ENCODE data around the gene EML3. TPM values are rescaled to one million over a fixed set of nuclear protein-coding genes. Genes with fewer than 3 reads are reported as not detected.

The EML3 gene
- total RNA-seq, 1 donor from 2014 or later: 80.9 TPM

- no peaks in the 10 kb centered on the region for H3K9me3 Mint-ChIP-seq (ENCODE audit: unreplicated experiment)
- peaks cover 4% of the 10 kb centered on the region for H3K36me3 Mint-ChIP-seq (ENCODE audit: unreplicated experiment)
- DNase-seq (ENCODE audit: extremely low spot score, unreplicated experiment): no peak
- TF ChIP-seq, protein P1, sequence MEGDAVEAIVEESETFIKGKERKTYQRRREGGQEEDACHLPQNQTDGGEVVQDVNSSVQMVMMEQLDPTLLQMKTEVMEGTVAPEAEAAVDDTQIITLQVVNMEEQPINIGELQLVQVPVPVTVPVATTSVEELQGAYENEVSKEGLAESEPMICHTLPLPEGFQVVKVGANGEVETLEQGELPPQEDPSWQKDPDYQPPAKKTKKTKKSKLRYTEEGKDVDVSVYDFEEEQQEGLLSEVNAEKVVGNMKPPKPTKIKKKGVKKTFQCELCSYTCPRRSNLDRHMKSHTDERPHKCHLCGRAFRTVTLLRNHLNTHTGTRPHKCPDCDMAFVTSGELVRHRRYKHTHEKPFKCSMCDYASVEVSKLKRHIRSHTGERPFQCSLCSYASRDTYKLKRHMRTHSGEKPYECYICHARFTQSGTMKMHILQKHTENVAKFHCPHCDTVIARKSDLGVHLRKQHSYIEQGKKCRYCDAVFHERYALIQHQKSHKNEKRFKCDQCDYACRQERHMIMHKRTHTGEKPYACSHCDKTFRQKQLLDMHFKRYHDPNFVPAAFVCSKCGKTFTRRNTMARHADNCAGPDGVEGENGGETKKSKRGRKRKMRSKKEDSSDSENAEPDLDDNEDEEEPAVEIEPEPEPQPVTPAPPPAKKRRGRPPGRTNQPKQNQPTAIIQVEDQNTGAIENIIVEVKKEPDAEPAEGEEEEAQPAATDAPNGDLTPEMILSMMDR (IDR thresholded peaks at IDR 0.05): no peak
- H3K4me1 Mint-ChIP-seq (ENCODE audit: unreplicated experiment): peaks cover 66% of the 10 kb centered on the region
- peak overlapping the region; percentile 98 for H3K27ac Mint-ChIP-seq (ENCODE audit: unreplicated experiment)
- no peaks in the 10 kb centered on the region for H3K27me3 Mint-ChIP-seq (ENCODE audit: unreplicated experiment)
- peak overlapping the region; percentile 59 for H3K4me3 Mint-ChIP-seq (ENCODE audit: unreplicated experiment)
These were observed 59.3 kb downstream of the EML3 start for GRCh38 chr11:62553080-62553838.

- H3K4me3 Mint-ChIP-seq (ENCODE audit: unreplicated experiment): peak overlapping the region; percentile 59
- H3K4me1 Mint-ChIP-seq (ENCODE audit: unreplicated experiment): peaks cover 72% of the 10 kb centered on the region
- DNase-seq (ENCODE audit: extremely low spot score, unreplicated experiment): no peak
- peaks cover 4% of the 10 kb centered on the region for H3K36me3 Mint-ChIP-seq (ENCODE audit: unreplicated experiment)
- TF ChIP-seq, protein P1 (IDR thresholded peaks at IDR 0.05): no peak
- H3K27ac Mint-ChIP-seq (ENCODE audit: unreplicated experiment): peak overlapping the region; percentile 98
- H3K27me3 Mint-ChIP-seq (ENCODE audit: unreplicated experiment): no peaks in the 10 kb centered on the region
- H3K9me3 Mint-ChIP-seq (ENCODE audit: unreplicated experiment): no peaks in the 10 kb centered on the region
These were observed 60.0 kb downstream of the EML3 start for GRCh38 chr11:62552485-62553079.

Small RNA genes within 50 kb of the gene (microRNA-seq; reads per million reads assigned to microRNA genes)
- not detected for gene MIR6747 (ENCODE audit: unreplicated experiment)

Other genes with a start within 250 kb of the EML3 start
- not detected in 2 replicates for gene SCGB1A1, start 193.7 kb downstream of the EML3 start, total RNA-seq
- gene AHNAK, start 66.0 kb downstream of the EML3 start, total RNA-seq: 462 and 503 TPM in 2 replicates
- 1,404 TPM in 2 replicates for gene EEF1G, start 38.9 kb downstream of the EML3 start, total RNA-seq
- gene TUT1, start 21.3 kb downstream of the EML3 start, total RNA-seq: 12.7 and 15.6 TPM in 2 replicates
- gene MTA2, start 10.9 kb downstream of the EML3 start, total RNA-seq: 91.6 and 107 TPM in 2 replicates
- gene ROM1, start 482 bp upstream of the EML3 start, total RNA-seq: 3.3 and 4.4 TPM in 2 replicates
- gene B3GAT3, start 9.2 kb upstream of the EML3 start, total RNA-seq: 35.8 and 41.4 TPM in 2 replicates
- gene GANAB, start 33.8 kb upstream of the EML3 start, total RNA-seq: 366 and 389 TPM in 2 replicates
- gene INTS5, start 40.5 kb upstream of the EML3 start, total RNA-seq: 20.5 and 24.0 TPM in 2 replicates
- gene C11orf98, start 52.4 kb upstream of the EML3 start, total RNA-seq: 53.6 and 56.3 TPM in 2 replicates
- 19.4 and 27.3 TPM in 2 replicates for gene CSKMT, start 52.5 kb upstream of the EML3 start, total RNA-seq
- 6.3 and 6.8 TPM in 2 replicates for gene UQCC3, start 58.9 kb upstream of the EML3 start, total RNA-seq
- 7.3 and 9.1 TPM in 2 replicates for gene LBHD1, start 59.5 kb upstream of the EML3 start, total RNA-seq
- 132 and 161 TPM in 2 replicates for gene UBXN1, start 66.3 kb upstream of the EML3 start, total RNA-seq
- 0.39 and 0.46 TPM in 2 replicates for gene LRRN4CL, start 76.8 kb upstream of the EML3 start, total RNA-seq
- 54.1 and 56.7 TPM in 2 replicates for gene BSCL2, start 94.6 kb upstream of the EML3 start, total RNA-seq
- not detected in 2 replicates for gene GNG3, start 94.9 kb upstream of the EML3 start, total RNA-seq
- gene HNRNPUL2, start 114.7 kb upstream of the EML3 start, total RNA-seq: 52.5 and 56.1 TPM in 2 replicates
- 32.4 and 36.6 TPM in 2 replicates for gene TTC9C, start 115.7 kb upstream of the EML3 start, total RNA-seq
- 11.2 and 12.9 TPM in 2 replicates for gene ZBTB3, start 141.4 kb upstream of the EML3 start, total RNA-seq
- gene POLR2G, start 148.8 kb upstream of the EML3 start, total RNA-seq: 83.7 and 98.6 TPM in 2 replicates
- gene TAF6L, start 158.6 kb upstream of the EML3 start, total RNA-seq: 40.8 and 42.8 TPM in 2 replicates
- 46.7 and 47.7 TPM in 2 replicates for gene TMEM179B, start 174.6 kb upstream of the EML3 start, total RNA-seq
- gene TMEM223, start 179.2 kb upstream of the EML3 start, total RNA-seq: 14.5 and 15.2 TPM in 2 replicates
- 92.4 and 97.5 TPM in 2 replicates for gene NXF1, start 192.7 kb upstream of the EML3 start, total RNA-seq
- 65.3 and 71.0 TPM in 2 replicates for gene STX5, start 219.3 kb upstream of the EML3 start, total RNA-seq
- not detected in 2 replicates for gene TEX54, start 220.1 kb upstream of the EML3 start, total RNA-seq
- gene WDR74, start 226.8 kb upstream of the EML3 start, total RNA-seq: 40.5 and 42.1 TPM in 2 replicates